ENCODE data around the gene SGCD. TPM values are rescaled to one million over a fixed set of nuclear protein-coding genes. Genes with fewer than 3 reads are reported as not detected.

SGCD gene
- total and polyA plus RNA-seq, 2 experiments from 2014 or later, result 69.7 to 71.2 TPM

- no peaks in the 10 kb centered on the region for H3K27me3 ChIP-seq (replicated peaks; ENCODE audit: insufficient read depth)
- H3K27ac ChIP-seq, result no peak overlapping the region
- peaks cover 25% of the 10 kb centered on the region for H3K79me2 ChIP-seq (ENCODE audit: insufficient read depth)
- no peak for DNase-seq
- TF ChIP-seq EZH2phosphoT487 (IDR thresholded peaks at IDR 0.05; ENCODE audit: insufficient read depth, low read depth) (no peak), EZH2 (IDR thresholded peaks at IDR 0.05; ENCODE audit: insufficient read depth, poor library complexity, severe bottlenecking) (no peak)
- in situ Hi-C loops (cut with MboI), result no loop called here
- H2AFZ ChIP-seq, result no peak overlapping the region
- no peaks in the 10 kb centered on the region for H3F3A ChIP-seq (ENCODE audit: insufficient read depth)
- 74 to 75% methylated on average over 3 of the region's 3 CpGs for WGBS, 2 experiments (ENCODE audit: low coverage in 1 of 2, low lambda C conversion rate in 2 of 2, missing lambda C conversion rate in 2 of 2)
- H3K9me2 ChIP-seq (ENCODE audit: insufficient read depth), result no peaks in the 10 kb centered on the region
- H3K9ac ChIP-seq, result no peak overlapping the region
- H3K9me3 ChIP-seq (ENCODE audit: low read depth), result no peaks in the 10 kb centered on the region
- H4K20me1 ChIP-seq (ENCODE audit: insufficient read depth), result no peaks in the 10 kb centered on the region; the same call in 1 of the 2 replicates
- no peak overlapping the region for H3K4me2 ChIP-seq (ENCODE audit: unreplicated experiment)
- no peaks in the 10 kb centered on the region for H3K4me1 ChIP-seq (ENCODE audit: insufficient read depth)
- H3K36me3 ChIP-seq (ENCODE audit: low read depth), result no peaks in the 10 kb centered on the region
- no peak overlapping the region for H3K4me3 ChIP-seq
These were observed 96.6 kb downstream of the SGCD start for GRCh38 chr5:156423597-156423996.

DNA sequence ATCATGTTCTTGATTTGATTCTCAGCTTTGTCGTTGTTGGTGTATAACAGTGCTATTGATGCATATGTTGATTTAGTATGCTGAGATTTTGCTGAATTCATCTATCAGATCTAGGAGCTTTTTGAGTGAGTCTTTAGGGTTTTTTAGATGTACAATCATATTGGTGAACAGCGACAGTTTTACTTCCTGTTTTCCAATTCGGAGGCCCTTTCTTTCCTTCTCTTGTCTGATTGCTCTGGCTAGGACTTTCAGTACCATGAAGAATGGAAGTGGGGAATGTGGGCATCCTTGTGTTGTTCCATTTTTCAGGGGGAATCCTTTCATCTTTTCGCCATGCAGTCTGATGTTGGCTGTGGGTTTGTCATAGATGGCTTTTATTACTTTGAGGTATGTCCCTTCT is 100.4 kb downstream of the SGCD start:
- Histone ChIP-seq H3K4me1 (ENCODE audit: insufficient read depth) (no peaks in the 10 kb centered on the region), H2AFZ (no peak overlapping the region), H4K20me1 (ENCODE audit: insufficient read depth) (no peaks in the 10 kb centered on the region; the same call in 1 of the 2 replicates), H3K27me3 (replicated peaks; ENCODE audit: insufficient read depth) (no peaks in the 10 kb centered on the region), H3K79me2 (ENCODE audit: insufficient read depth) (peaks cover 52% of the 10 kb centered on the region), H3K27ac (no peak overlapping the region), H3K4me3 (no peak overlapping the region), H3K9me3 (ENCODE audit: low read depth) (no peaks in the 10 kb centered on the region), H3K9ac (no peak overlapping the region), H3K9me2 (ENCODE audit: insufficient read depth) (no peaks in the 10 kb centered on the region), H3F3A (ENCODE audit: insufficient read depth) (no peaks in the 10 kb centered on the region), H3K4me2 (ENCODE audit: unreplicated experiment) (no peak overlapping the region), H3K36me3 (ENCODE audit: low read depth) (no peaks in the 10 kb centered on the region)
- in situ Hi-C loops (cut with MboI), result no loop called here
- no peak for DNase-seq
- WGBS, 2 experiments (ENCODE audit: low coverage in 1 of 2, low lambda C conversion rate in 2 of 2, missing lambda C conversion rate in 2 of 2), result 93 to 98% methylated on average over 4 of the region's 4 CpGs
- TF ChIP-seq EZH2 (IDR thresholded peaks at IDR 0.05; ENCODE audit: insufficient read depth, poor library complexity, severe bottlenecking) (no peak), EZH2phosphoT487 (IDR thresholded peaks at IDR 0.05; ENCODE audit: insufficient read depth, low read depth) (no peak)

- H3K79me2 ChIP-seq (ENCODE audit: insufficient read depth), result peaks cover 42% of the 10 kb centered on the region
- in situ Hi-C loops (cut with MboI), result no loop called here
- no peak overlapping the region for H3K9ac ChIP-seq
These were observed 105.2 kb downstream of the SGCD start for GRCh38 chr5:156431956-156432829.

DNA sequence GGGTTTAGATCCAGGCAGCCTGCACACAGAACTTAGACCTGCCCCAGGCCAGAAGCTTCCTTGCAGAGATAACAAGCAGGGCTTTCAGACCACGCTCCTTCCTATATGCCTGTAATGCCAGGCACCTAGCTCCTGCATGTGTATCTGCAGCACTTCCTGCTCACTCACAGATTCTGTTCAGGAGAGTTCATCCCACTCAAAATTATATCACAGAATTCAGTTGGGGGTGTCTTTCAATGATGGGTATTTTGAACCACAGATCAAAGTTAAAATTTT is 105.8 kb downstream of the SGCD start:
- Histone ChIP-seq H3K27ac (no peak overlapping the region), H3K9me2 (ENCODE audit: insufficient read depth) (no peaks in the 10 kb centered on the region), H3F3A (ENCODE audit: insufficient read depth) (no peaks in the 10 kb centered on the region), H3K27me3 (replicated peaks; ENCODE audit: insufficient read depth) (no peaks in the 10 kb centered on the region), H4K20me1 (ENCODE audit: insufficient read depth) (no peaks in the 10 kb centered on the region; the same call in 1 of the 2 replicates), H3K36me3 (ENCODE audit: low read depth) (no peaks in the 10 kb centered on the region), H2AFZ (no peak overlapping the region), H3K4me2 (ENCODE audit: unreplicated experiment) (no peak overlapping the region), H3K4me1 (ENCODE audit: insufficient read depth) (no peaks in the 10 kb centered on the region), H3K4me3 (no peak overlapping the region), H3K9ac (no peak overlapping the region), H3K79me2 (ENCODE audit: insufficient read depth) (peaks cover 36% of the 10 kb centered on the region), H3K9me3 (ENCODE audit: low read depth) (no peaks in the 10 kb centered on the region)
- in situ Hi-C loops (cut with MboI), result no loop called here
- TF ChIP-seq EZH2phosphoT487 (IDR thresholded peaks at IDR 0.05; ENCODE audit: insufficient read depth, low read depth) (no peak), EZH2 (IDR thresholded peaks at IDR 0.05; ENCODE audit: insufficient read depth, poor library complexity, severe bottlenecking) (no peak)
- 92 to 100% methylated on average over 1 of the region's 1 CpG for WGBS, 2 experiments (ENCODE audit: low coverage in 1 of 2, low lambda C conversion rate in 2 of 2, missing lambda C conversion rate in 2 of 2)
- no peak for DNase-seq

More at GRCh38 chr5:156431956-156432829, 105.2 kb downstream of the SGCD start:
- Histone ChIP-seq H4K20me1 (ENCODE audit: insufficient read depth) (no peaks in the 10 kb centered on the region; the same call in 1 of the 2 replicates), H3K4me3 (no peak overlapping the region), H3K9me2 (ENCODE audit: insufficient read depth) (no peaks in the 10 kb centered on the region), H3K27me3 (replicated peaks; ENCODE audit: insufficient read depth) (no peaks in the 10 kb centered on the region), H3K27ac (no peak overlapping the region), H3K4me1 (ENCODE audit: insufficient read depth) (no peaks in the 10 kb centered on the region), H3K9me3 (ENCODE audit: low read depth) (no peaks in the 10 kb centered on the region), H3K4me2 (ENCODE audit: unreplicated experiment) (no peak overlapping the region), H3K36me3 (ENCODE audit: low read depth) (no peaks in the 10 kb centered on the region), H2AFZ (no peak overlapping the region), H3F3A (ENCODE audit: insufficient read depth) (no peaks in the 10 kb centered on the region)
- no peak for TF ChIP-seq EZH2phosphoT487 (IDR thresholded peaks at IDR 0.05; ENCODE audit: insufficient read depth, low read depth)
- TF ChIP-seq EZH2 (IDR thresholded peaks at IDR 0.05; ENCODE audit: insufficient read depth, poor library complexity, severe bottlenecking), result no peak
- WGBS, 2 experiments (ENCODE audit: low coverage in 1 of 2, low lambda C conversion rate in 2 of 2, missing lambda C conversion rate in 2 of 2), result 91 to 92% methylated on average over 9 of the region's 9 CpGs
- DNase-seq, result no peak

Data from GM23248 (cell line).